Hepatocyte (in vitro differentiated cells): ENCODE measurements around the gene DUOX1. TPM values are rescaled to one million over a fixed set of nuclear protein-coding genes. Genes with fewer than 3 reads are reported as not detected.

Experiments
- DNase-seq: peaks from one replicate; pipeline ENCODE4 v3.0.0-alpha.2; 2016; ENCODE audit warnings: low spot score
- H2AFZ ChIP-seq: fragments of 200-600 bp; sonication (generic); 2 replicates; pipeline ENCODE4 v1.6.0; 2016; ENCODE audit warnings: antibody characterized with exemption, mild to moderate bottlenecking
- H3K27ac ChIP-seq: fragments of 200-600 bp; sonication (generic); 2 replicates; pipeline ENCODE4 v1.5.1; 2016; ENCODE audit warnings: mild to moderate bottlenecking
- H3K27me3 ChIP-seq: fragments of 200-600 bp; sonication (generic); 2 replicates; pipeline ENCODE4 v1.6.1; 2016
- H3K36me3 ChIP-seq: fragments of 200-600 bp; sonication (generic); replicated peaks from 2 replicates; pipeline ENCODE4 v1.5.1; 2016; ENCODE audit warnings: low read depth; ENCODE audit not compliant: insufficient read depth
- H3K4me1 ChIP-seq: fragments of 200-600 bp; sonication (generic); 2 replicates; pipeline ENCODE4 v1.5.1; 2016; ENCODE audit warnings: mild to moderate bottlenecking, moderate library complexity; ENCODE audit not compliant: insufficient read depth
- H3K4me2 ChIP-seq: fragments of 200-600 bp; sonication (generic); 2 replicates; pipeline ENCODE4 v1.6.0; 2016
- H3K4me3 ChIP-seq: fragments of 200-600 bp; sonication (generic); 2 replicates; pipeline ENCODE4 v1.5.1; 2016; ENCODE audit warnings: mild to moderate bottlenecking
- H3K79me2 ChIP-seq: fragments of 200-600 bp; sonication (generic); 2 replicates; pipeline ENCODE4 v1.6.0; 2017; ENCODE audit warnings: mild to moderate bottlenecking
- H3K9me2 ChIP-seq: fragments of 200-600 bp; sonication (generic); replicated peaks from 2 replicates; pipeline ENCODE4 v1.6.0; 2017; ENCODE audit warnings: mild to moderate bottlenecking; ENCODE audit not compliant: insufficient read depth
- H3K9me3 ChIP-seq: fragments of 200-600 bp; sonication (generic); 2 replicates; pipeline ENCODE4 v1.5.1; 2016; ENCODE audit warnings: low read depth, mild to moderate bottlenecking
- H4K20me1 ChIP-seq: fragments of 200-600 bp; sonication (generic); 2 replicates; pipeline ENCODE4 v1.6.0; 2016; ENCODE audit warnings: mild to moderate bottlenecking; ENCODE audit not compliant: insufficient read depth, poor library complexity, severe bottlenecking
- EZH2 ChIP-seq: fragments of 200-600 bp; sonication (generic); IDR thresholded peaks from 2 replicates; pipeline ENCODE4 v1.6.1; 2016; ENCODE audit warnings: antibody characterized with exemption, mild to moderate bottlenecking, borderline replicate concordance
- EZH2phosphoT487 ChIP-seq: fragments of 200-600 bp; sonication (generic); IDR thresholded peaks from one replicate; pipeline ENCODE4 v1.6.1; 2018; ENCODE audit warnings: antibody characterized with exemption, mild to moderate bottlenecking, low read depth, moderate library complexity; ENCODE audit not compliant: unreplicated experiment, severe bottlenecking
- WGBS: methylation state at CpG from one replicate; pipeline ENCODE4 v1.1.6; 2016; ENCODE audit warnings: low lambda C conversion rate; ENCODE audit errors: missing lambda C conversion rate; 5-methylcytosine and 5-hydroxymethylcytosine counted together
- polyA plus RNA-seq: library from polyadenylated mRNA; unstranded; fragments of >200 nt; fragmentation: Nextera tagmentation; extraction: Ambion mirVana; gene quantifications from 2 replicates; pipeline ENCODE4 v1.2.1, GENCODE V29; 2016
- total RNA-seq: library from RNA; depleted of rRNA; stranded (reverse); fragments of >200 nt; gene quantifications from 2 replicates; pipeline ENCODE4 v1.2.3, GENCODE V29; 2014
- TF ChIP-seq, protein P1 (sequence below): fragments of 200-600 bp; sonication (generic); IDR thresholded peaks from 2 replicates; pipeline ENCODE4 v1.5.1; 2016; ENCODE audit warnings: antibody characterized with exemption, mild to moderate bottlenecking; ENCODE audit not compliant: poor library complexity

The DUOX1 gene
- total and polyA plus RNA-seq, 2 experiments from 2014 or later = 3.3 to 7.7 TPM

DNA sequence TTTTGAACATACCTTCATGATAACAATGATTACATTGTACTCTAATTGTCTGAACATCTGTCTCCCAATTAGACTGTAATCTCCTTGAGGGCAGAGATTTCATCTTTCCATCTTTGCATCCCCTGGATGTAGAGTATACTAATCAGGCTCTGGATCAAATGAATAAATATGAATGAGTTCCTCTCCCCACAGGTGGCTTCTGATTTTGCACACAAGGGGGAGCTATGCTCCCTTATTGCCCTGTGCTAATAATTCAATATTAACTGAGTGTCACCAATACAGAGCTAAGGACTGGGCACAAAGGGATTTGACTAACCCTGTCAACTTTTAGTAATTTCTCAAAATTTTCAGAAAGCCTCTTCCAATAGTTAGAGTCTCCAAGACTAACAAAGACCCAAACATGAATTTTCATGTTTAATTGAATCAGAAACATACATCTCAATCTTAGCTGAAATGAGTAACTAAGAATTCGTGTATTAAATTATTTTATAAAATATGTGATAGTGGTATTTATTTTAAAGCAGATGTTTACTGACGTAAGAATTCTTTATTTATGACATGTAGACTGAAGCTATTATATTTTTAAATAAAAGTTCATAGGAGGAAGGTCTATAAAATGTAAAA is 3.1 kb upstream of the DUOX1 start:
- peaks cover 61% of the 10 kb centered on the region for H3K27me3 ChIP-seq

DNA sequence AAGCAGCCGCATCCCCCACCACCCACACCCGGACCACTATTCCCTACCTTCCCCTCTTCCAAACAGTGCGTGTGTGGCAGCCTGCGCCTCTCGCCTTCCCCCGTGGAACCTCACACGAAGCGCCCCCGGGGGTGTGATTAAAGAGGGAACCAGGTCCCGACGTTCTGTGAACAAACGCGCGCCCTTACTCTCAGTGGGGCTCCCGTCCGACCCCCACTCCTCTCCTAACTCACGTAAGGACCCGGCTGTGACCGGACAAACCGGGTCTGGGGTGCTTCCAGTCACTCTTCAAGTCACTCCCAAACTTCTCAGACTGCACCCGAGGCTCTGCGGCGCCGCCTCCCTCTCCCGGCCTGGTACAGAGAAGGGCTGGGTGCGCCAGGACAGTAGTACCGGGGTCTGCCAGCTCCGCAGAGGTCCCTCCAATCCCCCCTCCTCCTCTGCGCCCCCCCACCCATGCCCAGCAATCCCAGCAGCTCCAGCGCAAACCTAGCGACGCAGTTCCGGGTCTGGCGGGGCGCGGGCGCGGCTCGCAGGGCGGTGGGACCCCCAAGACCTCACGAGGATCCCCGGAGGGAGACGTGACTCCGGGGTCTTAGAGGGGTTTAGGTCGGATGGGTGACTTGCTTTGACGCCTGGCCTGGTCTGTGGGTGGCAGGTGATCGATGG is 689 bp upstream of the DUOX1 start:
- H3K4me1 ChIP-seq = peaks cover 17% of the 10 kb centered on the region
- no peaks in the 10 kb centered on the region for H4K20me1 ChIP-seq
- H3K27me3 ChIP-seq = peaks cover 61% of the 10 kb centered on the region
- no peak for DNase-seq
- TF ChIP-seq, protein P1, sequence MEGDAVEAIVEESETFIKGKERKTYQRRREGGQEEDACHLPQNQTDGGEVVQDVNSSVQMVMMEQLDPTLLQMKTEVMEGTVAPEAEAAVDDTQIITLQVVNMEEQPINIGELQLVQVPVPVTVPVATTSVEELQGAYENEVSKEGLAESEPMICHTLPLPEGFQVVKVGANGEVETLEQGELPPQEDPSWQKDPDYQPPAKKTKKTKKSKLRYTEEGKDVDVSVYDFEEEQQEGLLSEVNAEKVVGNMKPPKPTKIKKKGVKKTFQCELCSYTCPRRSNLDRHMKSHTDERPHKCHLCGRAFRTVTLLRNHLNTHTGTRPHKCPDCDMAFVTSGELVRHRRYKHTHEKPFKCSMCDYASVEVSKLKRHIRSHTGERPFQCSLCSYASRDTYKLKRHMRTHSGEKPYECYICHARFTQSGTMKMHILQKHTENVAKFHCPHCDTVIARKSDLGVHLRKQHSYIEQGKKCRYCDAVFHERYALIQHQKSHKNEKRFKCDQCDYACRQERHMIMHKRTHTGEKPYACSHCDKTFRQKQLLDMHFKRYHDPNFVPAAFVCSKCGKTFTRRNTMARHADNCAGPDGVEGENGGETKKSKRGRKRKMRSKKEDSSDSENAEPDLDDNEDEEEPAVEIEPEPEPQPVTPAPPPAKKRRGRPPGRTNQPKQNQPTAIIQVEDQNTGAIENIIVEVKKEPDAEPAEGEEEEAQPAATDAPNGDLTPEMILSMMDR = no peak
- TF ChIP-seq EZH2 = peak; percentile 51
- TF ChIP-seq EZH2phosphoT487 = no peak
- H3K27ac ChIP-seq = no peak overlapping the region
- no peaks in the 10 kb centered on the region for H3K36me3 ChIP-seq
- H3K9me3 ChIP-seq = no peaks in the 10 kb centered on the region
- H3K79me2 ChIP-seq = no peaks in the 10 kb centered on the region
- H3K4me2 ChIP-seq = peak overlapping the region; percentile 87
- H3K4me3 ChIP-seq = peak overlapping the region; percentile 23
- WGBS = 9% methylated on average over 27 of the region's 47 CpGs
- H3K9me2 ChIP-seq = no peaks in the 10 kb centered on the region
- peak overlapping the region; percentile 81 for H2AFZ ChIP-seq

More for the DNA sequence above, 3.1 kb upstream of the DUOX1 start:
- H3K9me3 ChIP-seq = no peaks in the 10 kb centered on the region
- no peak overlapping the region for H2AFZ ChIP-seq
- H3K4me3 ChIP-seq = no peak overlapping the region
- no peak for DNase-seq
- TF ChIP-seq, protein P1 = peak; percentile 47
- no peak for TF ChIP-seq EZH2phosphoT487
- no peak overlapping the region for H3K4me2 ChIP-seq
- 54% methylated on average over 2 of the region's 2 CpGs for WGBS
- H3K9me2 ChIP-seq = no peaks in the 10 kb centered on the region
- peaks cover 19% of the 10 kb centered on the region for H3K4me1 ChIP-seq
- H3K79me2 ChIP-seq = no peaks in the 10 kb centered on the region
- H3K36me3 ChIP-seq = no peaks in the 10 kb centered on the region
- H3K27ac ChIP-seq = no peak overlapping the region
- no peaks in the 10 kb centered on the region for H4K20me1 ChIP-seq

DNA sequence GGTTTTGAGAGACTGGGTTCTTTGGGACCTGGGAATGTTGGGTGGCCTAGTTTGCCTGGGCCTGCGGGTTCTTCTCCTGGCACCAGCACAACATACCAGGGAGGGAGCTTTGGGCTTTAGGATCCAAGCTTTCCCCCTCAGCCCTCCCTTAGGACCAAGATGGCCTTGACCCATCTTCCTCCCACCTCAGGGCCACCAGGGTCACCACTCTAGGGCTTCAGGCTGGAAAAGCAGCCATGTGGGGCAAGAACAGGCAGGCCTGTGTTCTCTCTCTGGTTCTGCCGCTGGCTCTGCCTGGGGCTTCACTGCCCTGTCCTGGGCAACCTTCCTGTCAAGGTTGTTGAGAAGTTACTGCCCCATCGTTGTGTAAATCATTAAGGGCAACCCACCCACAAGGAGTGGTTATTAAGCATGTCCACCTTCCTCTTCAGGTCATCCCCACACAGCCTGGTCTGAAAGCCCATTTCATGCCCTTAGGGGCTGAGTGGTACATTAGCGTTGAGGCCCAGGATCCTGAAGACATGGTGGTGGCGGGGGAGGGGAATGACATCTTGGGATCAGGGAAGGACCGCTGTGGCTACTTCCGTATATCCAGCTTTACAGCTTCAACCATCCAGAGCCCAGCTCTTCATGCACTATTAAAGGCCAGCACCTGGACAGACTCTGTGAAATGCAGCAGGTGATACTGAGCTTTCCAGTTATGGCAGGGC is 652 bp downstream of the DUOX1 start:
- Histone ChIP-seq H3K4me1 (peaks cover 20% of the 10 kb centered on the region), H3K27ac (no peak overlapping the region)
- WGBS = 88% methylated on average over 7 of the region's 7 CpGs

More for the DNA sequence above, 652 bp downstream of the DUOX1 start:
- Histone ChIP-seq H3K27me3 (peaks cover 57% of the 10 kb centered on the region), H3K4me3 (no peak overlapping the region), H3K9me2 (no peaks in the 10 kb centered on the region), H3K4me2 (peak overlapping the region; percentile 87), H3K36me3 (no peaks in the 10 kb centered on the region), H4K20me1 (no peaks in the 10 kb centered on the region), H2AFZ (peak overlapping the region; percentile 81), H3K79me2 (no peaks in the 10 kb centered on the region), H3K9me3 (no peaks in the 10 kb centered on the region)
- TF ChIP-seq, protein P1 = no peak
- DNase-seq = no peak
